Adrenal gland (tissue), 12 donors: ENCODE data around the gene ACOT12. TPM values are rescaled to one million over a fixed set of nuclear protein-coding genes. Genes with fewer than 3 reads are reported as not detected.

Experiments used
- DNase-seq, 7 donors: peaks; one replicate each; pipeline ENCODE4 v3.0.0-alpha.2; 2019 to 2020
- H3K27ac ChIP-seq, 5 donors: fragments of 200-600 bp; sonication (generic) in 4 of 5; 1 replicate in 3 of 5; 2 replicates in 2 of 5; pipeline versions ENCODE4 v1.5.1 to v1.8.0; 2016 to 2020; ENCODE audit warnings: mild to moderate bottlenecking in 1 of 5
- H3K27me3 ChIP-seq: fragments of 200-600 bp; 2 replicates; pipeline ENCODE4 v1.8.0; 2021
- H3K36me3 ChIP-seq, 2 donors: fragments of 200-600 bp; replicated peaks in 1 of 2; 1 replicate in 1 of 2; 2 replicates in 1 of 2; pipeline versions ENCODE4 v1.5.1 to v1.8.0; 2018 to 2022
- H3K4me1 ChIP-seq, 2 donors: fragments of 200-600 bp; replicated peaks in 1 of 2; 1 replicate in 1 of 2; 2 replicates in 1 of 2; pipeline versions ENCODE4 v1.5.1 to v1.8.0; 2018 to 2021
- H3K4me3 ChIP-seq, 4 donors: fragments of 200-600 bp; sonication (generic) in 3 of 4; one replicate each; pipeline ENCODE4 v1.5.1; 2016 to 2018
- H3K9me3 ChIP-seq, 3 donors: fragments of 200-600 bp; sonication (generic) in 1 of 3; replicated peaks in 1 of 3; 1 replicate in 2 of 3; 2 replicates in 1 of 3; pipeline versions ENCODE4 v1.5.1 to v1.8.0; 2016 to 2021
- CTCF ChIP-seq, 6 experiments: fragments of 450-650 bp in 4 of 6; fragments of 200-600 bp in 2 of 6; sonication (generic) in 1 of 6; IDR thresholded peaks; 1 replicate in 5 of 6; 2 replicates in 1 of 6; pipeline versions ENCODE4 v1.5.1 to v1.8.0; 2016 to 2021; ENCODE audit warnings: antibody characterized with exemption in 6 of 6, mild to moderate bottlenecking in 2 of 6, moderate library complexity in 1 of 6
- POLR2A ChIP-seq, 2 donors: fragments of 450-650 bp; IDR thresholded peaks; one replicate each; pipeline ENCODE4 v1.6.1; 2017; ENCODE audit warnings: antibody characterized with exemption in 2 of 2, mild to moderate bottlenecking in 2 of 2, moderate library complexity in 1 of 2
- WGBS, 4 donors: extraction: QIAGEN DNeasy Blood & Tissue Kit in 2 of 4; methylation state at CpG; one replicate each; pipeline versions ENCODE4 v1.1.5 to v1.1.7; 2013 to 2017; 5-methylcytosine and 5-hydroxymethylcytosine counted together
- intact Hi-C, 2 donors: fragments of 100-400 bp; cut with DNase I; formaldehyde crosslinking; loops; one replicate each; pipeline versions ENCODE4 v1.14.1 to v1.15.0; 2022 to 2023
- polyA plus RNA-seq, 3 donors: library from polyadenylated mRNA; stranded (reverse); fragments of 200-250 nt in 2 of 3; fragments of 350-450 nt in 1 of 3; fragmentation: Illumina TruSeq in 1 of 3; extraction: RNeasy Lipid Tissue Mini Kit (QIAGEN cat#74804) in 1 of 3; gene quantifications; one replicate each; pipeline ENCODE4 v1.2.3, GENCODE V29; 2013 to 2014
- total RNA-seq, 9 donors: library from RNA; depleted of rRNA in 4 of 9; stranded (reverse); fragments of >200 nt in 4 of 9; fragments of 120-200 nt in 1 of 9; fragmentation: NEBNext Ultra II Directional in 1 of 9; extraction: Animal tissue kit (Norgen Biotek cat#: 25700) in 1 of 9; gene quantifications; one replicate each; pipeline versions ENCODE4 v1.1.0 to v1.2.4, GENCODE V29; 2013 to 2023
- donor health status: healthy with polysubstance abuse.
- donor health status: Bipolar disorder and iron deficiency.
- donor health status: DM: yes; HTN: yes; CAD: no.
- donor health status: DM: no; HTN: no; CAD: no.
- donor health status: DM: no; HTN: no; CAD: no.
- donor health status: DM: yes; HTN: yes; CAD: no.

ACOT12 gene
- total and polyA plus RNA-seq, 12 donors = not detected

- Histone ChIP-seq H3K4me1 (no peaks in the 10 kb centered on the region), H3K4me3 (no peak overlapping the region), H3K27me3 (no peaks in the 10 kb centered on the region), H3K9me3 (peaks cover 0 to 7% (median 0%) of the 10 kb centered on the region in 3 donors), H3K27ac (no peak overlapping the region), H3K36me3 (no peaks in the 10 kb centered on the region)
- intact Hi-C loops = no loop called here
- no peak for DNase-seq
- TF ChIP-seq POLR2A (IDR thresholded peaks at IDR 0.05) (no peak), CTCF (IDR thresholded peaks at IDR 0.05) (no peak)
- 87 to 92% (median 91%) methylated on average over 4 of the region's 4 CpGs for WGBS, 4 donors
Measured at GRCh38 chr5:81288021-81288433, 105.9 kb downstream of the ACOT12 start.

- DNase-seq = no peak
- Histone ChIP-seq H3K36me3 (no peaks in the 10 kb centered on the region), H3K9me3 (no peaks in the 10 kb centered on the region), H3K4me3 (no peak overlapping the region), H3K27me3 (no peaks in the 10 kb centered on the region), H3K4me1 (no peaks in the 10 kb centered on the region), H3K27ac (no peak overlapping the region)
- intact Hi-C loops = no loop called here
- TF ChIP-seq POLR2A (IDR thresholded peaks at IDR 0.05) (no peak), CTCF (IDR thresholded peaks at IDR 0.05) (no peak)
- 62 to 77% (median 69%) methylated on average over 3 of the region's 3 CpGs for WGBS, 4 donors
Measured at GRCh38 chr5:81286059-81286617, 107.8 kb downstream of the ACOT12 start.

GRCh38 chr5:81283976-81284375 is 110.0 kb downstream of the ACOT12 start:
- Histone ChIP-seq H3K27ac (no peak overlapping the region), H3K4me3 (no peak overlapping the region), H3K27me3 (no peaks in the 10 kb centered on the region), H3K36me3 (no peaks in the 10 kb centered on the region), H3K4me1 (no peaks in the 10 kb centered on the region), H3K9me3 (no peaks in the 10 kb centered on the region)
- TF ChIP-seq POLR2A (IDR thresholded peaks at IDR 0.05) (no peak), CTCF (IDR thresholded peaks at IDR 0.05) (no peak)
- DNase-seq = no peak
- intact Hi-C loops = no loop called here
- WGBS, 4 donors = 86 to 95% (median 91%) methylated on average over 1 of the region's 1 CpG

Other genes with a start within 250 kb of the ACOT12 start
- gene CKMT2, start 160.8 kb downstream of the ACOT12 start, total RNA-seq = 100 to 1,000 TPM in 1 of 9 donors, 10 to 100 TPM in 8; 29.5 to 112 (median 52.9) TPM
- 100 to 1,000 TPM in 1 of 3 donors, 10 to 100 TPM in 2; 22.5 to 109 (median 47.0) TPM for gene CKMT2, start 160.8 kb downstream of the ACOT12 start, polyA plus RNA-seq
- 10 to 100 TPM in 8 of 9 donors, 1 to 10 TPM in 1; 10.0 to 35.5 (median 18.5) TPM for gene ZCCHC9, start 92.5 kb downstream of the ACOT12 start, total RNA-seq
- 10 to 100 TPM; 23.5 to 31.8 (median 27.3) TPM for gene ZCCHC9, start 92.5 kb downstream of the ACOT12 start, polyA plus RNA-seq